MCF 10A (cell line): ENCODE data around the gene EEF1AKMT2. TPM values are rescaled to one million over a fixed set of nuclear protein-coding genes. Genes with fewer than 3 reads are reported as not detected.

Experiments
- BruUV-seq: library from RNA; stranded (reverse); fragments of 400-500 nt; replicated peaks from 2 replicates; lab custom pipeline; 2021; lab: Mats Ljungman, UMichigan
- CTCF ChIA-PET: fragments of 300-600 bp; sonication (Branson Sonifier 250); formaldehyde crosslinking; extraction: SDS; loops from one replicate; lab custom pipeline; 2021; ENCODE audit warnings: antibody characterized with exemption, inconsistent platforms; lab: Yijun Ruan, JAX
- POLR2A ChIA-PET: fragments of 300-600, 350-650 bp; sonication (Branson Sonifier 250); formaldehyde crosslinking; extraction: SDS; loops from one replicate; lab custom pipeline; 2020; ENCODE audit warnings: antibody characterized with exemption, inconsistent platforms; lab: Yijun Ruan, JAX
- DNase-seq: peaks from one replicate; pipeline ENCODE4 v3.0.0-alpha.2; 2018; ENCODE audit not compliant: unreplicated experiment
- H3K27ac Mint-ChIP-seq: one replicate; pipeline ENCODE4 v1.8.0; 2022; ENCODE audit warnings: mild to moderate bottlenecking, low read depth, mixed read lengths; ENCODE audit not compliant: unreplicated experiment
- H3K27me3 Mint-ChIP-seq: one replicate; pipeline ENCODE4 v1.8.0; 2022; ENCODE audit warnings: mixed read lengths; ENCODE audit not compliant: insufficient read depth, unreplicated experiment
- H3K36me3 Mint-ChIP-seq: one replicate; pipeline ENCODE4 v1.8.0; 2022; ENCODE audit warnings: mild to moderate bottlenecking, moderate library complexity, mixed read lengths; ENCODE audit not compliant: insufficient read depth, unreplicated experiment
- H3K4me1 Mint-ChIP-seq: one replicate; pipeline ENCODE4 v1.8.0; 2022; ENCODE audit warnings: mixed read lengths; ENCODE audit not compliant: insufficient read depth, unreplicated experiment
- H3K4me3 Mint-ChIP-seq: one replicate; pipeline ENCODE4 v1.8.0; 2022; ENCODE audit warnings: mild to moderate bottlenecking, moderate library complexity, mixed read lengths; ENCODE audit not compliant: unreplicated experiment
- H3K9me3 Mint-ChIP-seq: one replicate; pipeline ENCODE4 v1.8.0; 2022; ENCODE audit warnings: mixed read lengths; ENCODE audit not compliant: unreplicated experiment
- CTCF ChIP-seq: fragments of 200-600 bp; IDR thresholded peaks from one replicate; pipeline ENCODE4 v1.8.0; 2022; ENCODE audit warnings: antibody characterized with exemption, mild to moderate bottlenecking; ENCODE audit not compliant: unreplicated experiment
- intact Hi-C: fragments of 100-400 bp; cut with micrococcal nuclease; formaldehyde crosslinking; loops from 2 replicates; pipeline ENCODE4 v1.14.1; 2022
- total RNA-seq: library from RNA; stranded (reverse); gene quantifications from 2 replicates; pipeline ENCODE4 v1.2.3, GENCODE V29; 2022

Gene EEF1AKMT2
- total RNA-seq, 1 experiment from 2014 or later: 17.5 TPM

DNA sequence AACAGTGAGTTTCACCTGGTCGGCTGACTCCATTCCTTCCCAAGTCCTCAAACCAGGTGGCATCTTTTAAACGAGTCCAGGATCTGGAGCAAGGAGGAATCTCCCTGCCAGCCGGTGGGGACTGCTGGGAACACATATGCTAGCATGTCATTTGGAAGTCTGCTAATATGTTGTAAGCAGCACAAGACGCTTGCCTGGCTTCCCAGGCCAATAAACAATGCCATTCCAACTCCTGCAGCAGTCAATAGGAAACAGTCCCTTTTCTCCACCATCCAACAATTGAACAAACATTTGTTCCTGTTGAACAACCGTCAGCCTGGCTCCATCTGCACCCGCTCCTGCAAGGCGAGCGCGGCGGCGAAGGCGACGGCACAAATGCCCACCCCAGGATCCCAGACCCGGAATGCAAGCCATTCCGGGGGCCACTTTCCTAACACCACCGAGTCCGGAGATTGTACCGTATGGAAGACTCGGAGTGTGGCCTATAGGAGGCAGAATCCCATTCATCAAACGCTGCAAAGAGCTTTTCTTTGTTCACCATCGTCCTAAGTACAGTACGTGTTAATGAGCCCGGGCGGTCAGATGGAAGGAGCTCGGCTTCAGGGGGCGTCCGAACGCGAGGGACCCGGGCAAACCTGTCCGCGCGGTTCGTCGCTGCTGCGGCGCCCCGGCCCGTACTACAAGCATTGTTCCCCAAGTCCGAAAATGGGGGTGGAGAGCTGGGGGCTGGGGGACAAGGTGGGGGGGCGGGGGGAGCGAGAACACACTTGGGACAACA lies 49.1 kb downstream of the EEF1AKMT2 start:
- H3K9me3 Mint-ChIP-seq: no peaks in the 10 kb centered on the region
- H3K4me3 Mint-ChIP-seq: peak overlapping the region; percentile 85
- BruUV-seq: TSS peak; percentile 8
- ChIA-PET CTCF (interaction anchor here (0.6 to 4.9 kb wide), 24 partner anchors 10 to 1150 kb away, joined by 3 to 45 read pairs (median 5); no protein-coding TSS in a partner anchor), POLR2A (interaction anchor here (0.6 to 3.9 kb wide), 13 partner anchors 9 to 325 kb away, joined by 3 to 30 read pairs (median 4); partner anchors contain the start of genes ABRAXAS2, EEF1AKMT2 and OAT)
- intact Hi-C loops: loop anchor here (5.0 kb wide), 2 partner anchors 35 to 95 kb away; no protein-coding TSS in a partner anchor
- H3K36me3 Mint-ChIP-seq: peaks cover 9% of the 10 kb centered on the region
- H3K27me3 Mint-ChIP-seq: no peaks in the 10 kb centered on the region
- DNase-seq: peak; percentile 52
- no peak overlapping the region for H3K27ac Mint-ChIP-seq
- TF ChIP-seq CTCF: peak; percentile 29
- peaks cover 39% of the 10 kb centered on the region for H3K4me1 Mint-ChIP-seq

- peak; percentile 2 for DNase-seq
- H3K27ac Mint-ChIP-seq: no peak overlapping the region
- ChIA-PET POLR2A (interaction anchor here (0.6 to 3.9 kb wide), 22 partner anchors 9 to 325 kb away, joined by 3 to 30 read pairs (median 4); partner anchors contain the start of genes ABRAXAS2, EEF1AKMT2 and OAT), CTCF (interaction anchor here (0.6 to 4.9 kb wide), 42 partner anchors 8 to 356 kb away, joined by 3 to 45 read pairs (median 4); partner anchors contain the start of gene EEF1AKMT2)
- BruUV-seq: no TSS peak
- intact Hi-C loops: loop anchor here (1.0 to 5.0 kb wide), 7 partner anchors 35 to 747 kb away; no protein-coding TSS in a partner anchor
- H3K36me3 Mint-ChIP-seq: peaks cover 6% of the 10 kb centered on the region
- H3K4me1 Mint-ChIP-seq: peaks cover 43% of the 10 kb centered on the region
- no peak for TF ChIP-seq CTCF
- H3K9me3 Mint-ChIP-seq: no peaks in the 10 kb centered on the region
- H3K4me3 Mint-ChIP-seq: peak overlapping the region; percentile 85
- H3K27me3 Mint-ChIP-seq: no peaks in the 10 kb centered on the region
Observed at GRCh38 chr10:124741922-124742412, 49.7 kb downstream of the EEF1AKMT2 start.

DNA sequence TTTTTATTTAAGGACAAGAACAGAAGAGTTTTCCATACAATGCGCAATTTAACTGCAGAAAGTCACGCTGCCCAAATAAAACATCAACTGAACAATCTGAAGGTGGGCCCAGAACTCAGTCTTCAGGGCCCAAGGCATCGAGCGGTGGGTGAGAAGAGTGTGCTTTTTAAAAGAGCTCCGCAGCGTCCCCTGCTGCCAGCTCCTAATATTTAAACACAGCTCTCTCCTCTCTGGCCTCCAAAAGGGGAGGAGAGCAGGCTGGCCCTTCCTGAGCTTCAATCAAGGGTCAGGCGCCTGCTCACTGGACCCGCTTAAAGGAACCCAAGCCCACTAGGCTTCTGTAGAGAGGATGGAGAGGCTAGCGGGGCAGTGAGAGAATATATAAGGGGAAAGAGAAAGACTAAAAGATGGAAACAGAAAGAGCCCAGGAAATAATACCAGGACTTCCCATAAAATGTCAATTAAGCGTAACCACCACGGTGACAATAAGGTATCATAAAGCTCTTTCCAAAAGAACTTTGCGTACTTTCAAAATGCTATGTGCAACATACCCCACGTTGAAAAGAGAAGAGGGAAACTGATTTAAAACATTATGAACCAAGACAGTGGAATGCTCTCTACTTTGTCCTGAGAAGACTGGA lies 50.3 kb downstream of the EEF1AKMT2 start:
- BruUV-seq: no TSS peak
- H3K4me1 Mint-ChIP-seq: peaks cover 48% of the 10 kb centered on the region
- POLR2A ChIA-PET: interaction anchor here (0.6 to 3.9 kb wide), 27 partner anchors 8 to 384 kb away, joined by 3 to 30 read pairs (median 4); partner anchors contain the start of genes ABRAXAS2, EEF1AKMT2, LHPP and OAT

More for the DNA sequence above, 50.3 kb downstream of the EEF1AKMT2 start:
- H3K9me3 Mint-ChIP-seq: no peaks in the 10 kb centered on the region
- peak; percentile 79 for TF ChIP-seq CTCF
- H3K36me3 Mint-ChIP-seq: peaks cover 8% of the 10 kb centered on the region
- CTCF ChIA-PET: interaction anchor here (0.6 to 4.9 kb wide), 48 partner anchors 8 to 356 kb away, joined by 3 to 45 read pairs (median 4); partner anchors contain the start of gene EEF1AKMT2
- DNase-seq: peak; percentile 86
- intact Hi-C loops: loop anchor here (1.0 to 5.0 kb wide), 7 partner anchors 34 to 747 kb away; no protein-coding TSS in a partner anchor
- peak overlapping the region; percentile 85 for H3K4me3 Mint-ChIP-seq
- H3K27me3 Mint-ChIP-seq: no peaks in the 10 kb centered on the region
- H3K27ac Mint-ChIP-seq: peak overlapping the region; percentile 73
